GM23338 (cell line): ENCODE measurements around the gene GLS. TPM values are rescaled to one million over a fixed set of nuclear protein-coding genes. Genes with fewer than 3 reads are reported as not detected.

ENCODE experiments used
- ATAC-seq: fragments of 200-7000 bp; cut with Tn5 transposase; 3 replicates; pipeline ENCODE4 v1.9.1; 2020
- DNase-seq: peaks from one replicate; pipeline ENCODE4 v3.0.0-alpha.2; 2015; ENCODE audit warnings: low spot score
- H2AFZ ChIP-seq: fragments of 200-600 bp; sonication (generic); 2 replicates; pipeline ENCODE4 v1.8.0; 2016; ENCODE audit warnings: antibody characterized with exemption, mild to moderate bottlenecking, moderate library complexity
- H3F3A ChIP-seq: fragments of 200-600 bp; sonication (generic); replicated peaks from 2 replicates; pipeline ENCODE4 v1.8.0; 2017; ENCODE audit warnings: antibody characterized with exemption, mixed run types, low read depth
- H3K27ac ChIP-seq: fragments of 200-600 bp; sonication (generic); 2 replicates; pipeline ENCODE4 v1.6.1; 2016; ENCODE audit warnings: low read depth
- H3K27me3 ChIP-seq: fragments of 200-600 bp; sonication (generic); 2 replicates; pipeline ENCODE4 v1.8.0; 2016; ENCODE audit warnings: mild to moderate bottlenecking, mixed run types, moderate library complexity; ENCODE audit not compliant: insufficient read depth
- H3K36me3 ChIP-seq: fragments of 200-600 bp; sonication (generic); 2 replicates; pipeline ENCODE4 v1.8.0; 2016; ENCODE audit warnings: mild to moderate bottlenecking; ENCODE audit not compliant: insufficient read depth
- H3K4me1 ChIP-seq: fragments of 200-600 bp; sonication (generic); 2 replicates; pipeline ENCODE4 v1.8.0; 2016; ENCODE audit warnings: mild to moderate bottlenecking, moderate library complexity; ENCODE audit not compliant: insufficient read depth
- H3K4me2 ChIP-seq: fragments of 200-600 bp; sonication (generic); 2 replicates; pipeline ENCODE4 v1.7.1; 2017; ENCODE audit warnings: mixed run types
- H3K4me3 ChIP-seq: fragments of 200-600 bp; sonication (generic); 2 replicates; pipeline ENCODE4 v1.6.1; 2016; ENCODE audit warnings: mixed run types
- H3K79me2 ChIP-seq: fragments of 200-600 bp; sonication (generic); replicated peaks from 2 replicates; pipeline ENCODE4 v1.8.0; 2017; ENCODE audit warnings: mild to moderate bottlenecking; ENCODE audit not compliant: insufficient read depth
- H3K9me2 ChIP-seq: fragments of 200-600 bp; sonication (generic); 2 replicates; pipeline ENCODE4 v1.8.0; 2017; ENCODE audit not compliant: insufficient read depth
- H4K20me1 ChIP-seq: fragments of 200-600 bp; sonication (generic); replicated peaks from 2 replicates; pipeline ENCODE4 v1.8.0; 2017; ENCODE audit warnings: mild to moderate bottlenecking; ENCODE audit not compliant: insufficient read depth
- H3K27ac Mint-ChIP-seq: 2 replicates; pipeline ENCODE4 v1.8.0; 2020; ENCODE audit warnings: inconsistent platforms, mild to moderate bottlenecking, moderate library complexity, mixed read lengths
- H3K27me3 Mint-ChIP-seq: 3 replicates; pipeline ENCODE4 v1.8.0; 2022; ENCODE audit warnings: low read depth, mild to moderate bottlenecking, moderate library complexity, mixed read lengths, inconsistent platforms; ENCODE audit not compliant: insufficient read depth, poor library complexity
- H3K36me3 Mint-ChIP-seq: 3 replicates; pipeline ENCODE4 v1.8.0; 2021; ENCODE audit warnings: low read depth, mild to moderate bottlenecking, inconsistent platforms, moderate library complexity, mixed read lengths
- H3K4me1 Mint-ChIP-seq: 3 replicates; pipeline ENCODE4 v1.8.0; 2020; ENCODE audit warnings: mild to moderate bottlenecking, inconsistent platforms, mixed read lengths
- H3K4me3 Mint-ChIP-seq: 3 replicates; pipeline ENCODE4 v1.8.0; 2021; ENCODE audit warnings: moderate library complexity, mild to moderate bottlenecking, inconsistent platforms, mixed read lengths
- H3K9me3 Mint-ChIP-seq: 3 replicates; pipeline ENCODE4 v1.8.0; 2020; ENCODE audit warnings: moderate library complexity, mild to moderate bottlenecking, inconsistent platforms, mixed read lengths
- CREB1 ChIP-seq: fragments of 250-450 bp; sonication (Bioruptor Pico); IDR thresholded peaks from 2 replicates; pipeline ENCODE4 v1.5.0; 2020; ENCODE audit warnings: low read depth, mild to moderate bottlenecking, moderate library complexity
- CTCF ChIP-seq, 2 experiments: fragments of 200-600 bp in 1 of 2; sonication (generic) in 1 of 2; conservative IDR thresholded peaks; 2 replicates each; pipeline versions ENCODE4 v1.5.1 to v1.6.1; 2016 to 2017; ENCODE audit warnings: antibody characterized with exemption in 2 of 2, low read depth in 2 of 2, mild to moderate bottlenecking in 2 of 2, moderate library complexity in 1 of 2
- EZH2 ChIP-seq: fragments of 200-600 bp; sonication (generic); IDR thresholded peaks from one replicate; pipeline ENCODE4 v1.8.0; 2017; ENCODE audit warnings: antibody characterized with exemption, mild to moderate bottlenecking, low read depth; ENCODE audit not compliant: unreplicated experiment
- EZH2phosphoT487 ChIP-seq: fragments of 200-600 bp; sonication (generic); IDR thresholded peaks from one replicate; pipeline ENCODE4 v1.8.1; 2018; ENCODE audit warnings: antibody characterized with exemption; ENCODE audit not compliant: unreplicated experiment
- JUNB ChIP-seq: IDR thresholded peaks from one replicate; pipeline ENCODE4 v1.6.1; 2016; ENCODE audit warnings: antibody characterized with exemption; ENCODE audit not compliant: unreplicated experiment
- NANOG ChIP-seq: IDR thresholded peaks from 2 replicates; pipeline ENCODE4 v1.6.1; 2016; ENCODE audit warnings: antibody characterized with exemption, borderline replicate concordance
- POLR2AphosphoS5 ChIP-seq: IDR thresholded peaks from 2 replicates; pipeline ENCODE4 v1.6.1; 2016; ENCODE audit warnings: antibody characterized with exemption, low read depth
- STAT1 ChIP-seq: IDR thresholded peaks from one replicate; pipeline ENCODE4 v1.6.1; 2016; ENCODE audit warnings: antibody characterized with exemption; ENCODE audit not compliant: unreplicated experiment
- ZNF114 ChIP-seq: fragments of 250-450 bp; sonication (Bioruptor Pico); IDR thresholded peaks from 2 replicates; pipeline ENCODE4 v1.5.0; 2020; ENCODE audit warnings: mild to moderate bottlenecking, moderate library complexity
- ZNF331 ChIP-seq: fragments of 250-450 bp; sonication (Bioruptor Pico); IDR thresholded peaks from 2 replicates; pipeline ENCODE4 v1.5.0; 2020; ENCODE audit warnings: low read depth, mild to moderate bottlenecking, moderate library complexity
- ZNF462 ChIP-seq: fragments of 250-450 bp; sonication (Bioruptor Pico); IDR thresholded peaks from 2 replicates; pipeline ENCODE4 v1.5.0; 2020; ENCODE audit warnings: mild to moderate bottlenecking, moderate library complexity
- polyA plus RNA-seq: library from polyadenylated mRNA; unstranded; fragments of >200 nt; fragmentation: Nextera tagmentation; extraction: Ambion mirVana; gene quantifications from 2 replicates; pipeline ENCODE4 v1.2.1, GENCODE V29; 2016
- total RNA-seq: library from RNA; depleted of rRNA; stranded (reverse); fragments of >200 nt; shearing (Covaris generic); gene quantifications from 2 replicates; pipeline ENCODE4 v1.2.3, GENCODE V29; 2014
- TF ChIP-seq, protein P1 (sequence below): IDR thresholded peaks from one replicate; pipeline ENCODE4 v1.6.1; 2018; ENCODE audit warnings: antibody characterized with exemption; ENCODE audit not compliant: unreplicated experiment
- TF ChIP-seq, protein P2 (sequence below): IDR thresholded peaks from 2 replicates; pipeline ENCODE4 v1.6.1; 2016; ENCODE audit warnings: antibody characterized with exemption

Gene GLS
- total and polyA plus RNA-seq, 2 experiments from 2014 or later = 38.1 to 172 TPM

DNA sequence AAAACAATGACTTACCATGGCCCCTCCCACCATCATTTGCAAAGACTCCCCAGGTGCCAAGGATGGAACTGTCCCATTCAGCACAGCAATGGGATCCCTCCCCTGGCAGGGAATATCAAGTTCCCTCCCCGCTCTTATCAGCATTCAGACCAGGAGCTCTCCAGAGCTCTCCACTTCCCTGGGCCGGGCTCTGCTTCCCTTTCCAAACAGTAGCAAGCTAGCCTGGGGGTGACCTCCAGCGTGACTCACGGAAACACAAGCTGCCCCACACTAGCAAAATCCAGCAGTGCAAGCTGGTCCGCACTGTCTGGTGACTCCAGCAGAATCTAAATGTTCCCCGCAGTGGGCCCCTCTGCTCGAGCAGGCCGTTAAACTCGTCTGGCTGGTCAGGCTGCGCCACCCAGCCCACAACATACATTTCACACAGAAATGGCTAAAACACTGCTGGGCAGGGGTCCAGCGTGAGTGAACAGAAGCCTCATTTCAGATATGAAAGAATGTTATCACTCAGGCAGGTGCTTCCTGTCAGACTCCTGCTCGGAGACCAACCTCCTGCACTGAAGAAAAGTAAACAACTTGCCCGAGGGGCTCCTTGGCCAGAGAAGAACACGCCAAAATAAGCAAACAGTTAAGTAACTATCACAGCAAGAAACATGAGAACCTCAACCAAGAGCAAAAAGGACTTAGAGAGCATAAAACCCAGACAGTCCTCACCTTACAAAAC, 99.4 kb downstream of the GLS start:
- Histone ChIP-seq H3K9me2 (no peaks in the 10 kb centered on the region), H4K20me1 (peaks cover 4% of the 10 kb centered on the region), H2AFZ (no peak overlapping the region), H3K27ac (no peak overlapping the region), H3K27me3 (no peaks in the 10 kb centered on the region), H3K4me1 (no peaks in the 10 kb centered on the region), H3K79me2 (no peaks in the 10 kb centered on the region), H3F3A (no peaks in the 10 kb centered on the region), H3K4me2 (no peak overlapping the region), H3K4me3 (no peak overlapping the region), H3K36me3 (peaks cover 74% of the 10 kb centered on the region)
- Mint-ChIP-seq H3K36me3 (peaks cover 88% of the 10 kb centered on the region), H3K4me3 (no peak overlapping the region), H3K4me1 (no peaks in the 10 kb centered on the region; the same call in 2 of the 3 replicates), H3K27ac (peak overlapping the region; percentile 43; the same call in 1 of the 2 replicates), H3K27me3 (peaks cover 5% of the 10 kb centered on the region), H3K9me3 (no peaks in the 10 kb centered on the region)
- TF ChIP-seq STAT1 = no peak
- TF ChIP-seq POLR2AphosphoS5 = no peak
- no peak for TF ChIP-seq NANOG
- no peak for TF ChIP-seq JUNB
- no peak for TF ChIP-seq CTCF (conservative IDR thresholded peaks at IDR 0.05; ENCODE audit: low read depth in 2 of 2)
- TF ChIP-seq, protein P1, sequence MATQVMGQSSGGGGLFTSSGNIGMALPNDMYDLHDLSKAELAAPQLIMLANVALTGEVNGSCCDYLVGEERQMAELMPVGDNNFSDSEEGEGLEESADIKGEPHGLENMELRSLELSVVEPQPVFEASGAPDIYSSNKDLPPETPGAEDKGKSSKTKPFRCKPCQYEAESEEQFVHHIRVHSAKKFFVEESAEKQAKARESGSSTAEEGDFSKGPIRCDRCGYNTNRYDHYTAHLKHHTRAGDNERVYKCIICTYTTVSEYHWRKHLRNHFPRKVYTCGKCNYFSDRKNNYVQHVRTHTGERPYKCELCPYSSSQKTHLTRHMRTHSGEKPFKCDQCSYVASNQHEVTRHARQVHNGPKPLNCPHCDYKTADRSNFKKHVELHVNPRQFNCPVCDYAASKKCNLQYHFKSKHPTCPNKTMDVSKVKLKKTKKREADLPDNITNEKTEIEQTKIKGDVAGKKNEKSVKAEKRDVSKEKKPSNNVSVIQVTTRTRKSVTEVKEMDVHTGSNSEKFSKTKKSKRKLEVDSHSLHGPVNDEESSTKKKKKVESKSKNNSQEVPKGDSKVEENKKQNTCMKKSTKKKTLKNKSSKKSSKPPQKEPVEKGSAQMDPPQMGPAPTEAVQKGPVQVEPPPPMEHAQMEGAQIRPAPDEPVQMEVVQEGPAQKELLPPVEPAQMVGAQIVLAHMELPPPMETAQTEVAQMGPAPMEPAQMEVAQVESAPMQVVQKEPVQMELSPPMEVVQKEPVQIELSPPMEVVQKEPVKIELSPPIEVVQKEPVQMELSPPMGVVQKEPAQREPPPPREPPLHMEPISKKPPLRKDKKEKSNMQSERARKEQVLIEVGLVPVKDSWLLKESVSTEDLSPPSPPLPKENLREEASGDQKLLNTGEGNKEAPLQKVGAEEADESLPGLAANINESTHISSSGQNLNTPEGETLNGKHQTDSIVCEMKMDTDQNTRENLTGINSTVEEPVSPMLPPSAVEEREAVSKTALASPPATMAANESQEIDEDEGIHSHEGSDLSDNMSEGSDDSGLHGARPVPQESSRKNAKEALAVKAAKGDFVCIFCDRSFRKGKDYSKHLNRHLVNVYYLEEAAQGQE = no peak
- TF ChIP-seq EZH2 = no peak
- TF ChIP-seq ZNF462 = no peak
- TF ChIP-seq, protein P2, sequence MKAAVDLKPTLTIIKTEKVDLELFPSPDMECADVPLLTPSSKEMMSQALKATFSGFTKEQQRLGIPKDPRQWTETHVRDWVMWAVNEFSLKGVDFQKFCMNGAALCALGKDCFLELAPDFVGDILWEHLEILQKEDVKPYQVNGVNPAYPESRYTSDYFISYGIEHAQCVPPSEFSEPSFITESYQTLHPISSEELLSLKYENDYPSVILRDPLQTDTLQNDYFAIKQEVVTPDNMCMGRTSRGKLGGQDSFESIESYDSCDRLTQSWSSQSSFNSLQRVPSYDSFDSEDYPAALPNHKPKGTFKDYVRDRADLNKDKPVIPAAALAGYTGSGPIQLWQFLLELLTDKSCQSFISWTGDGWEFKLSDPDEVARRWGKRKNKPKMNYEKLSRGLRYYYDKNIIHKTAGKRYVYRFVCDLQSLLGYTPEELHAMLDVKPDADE = no peak
- no peak for TF ChIP-seq EZH2phosphoT487
- TF ChIP-seq ZNF331 (CRISPR knock-in tag) = no peak
- TF ChIP-seq ZNF114 = no peak
- no peak for TF ChIP-seq CREB1 (CRISPR knock-in tag)
- no peak for DNase-seq
- ATAC-seq = no peak
